K562 (cell line): ENCODE data around the gene CTAG1B. TPM values are rescaled to one million over a fixed set of nuclear protein-coding genes. Genes with fewer than 3 reads are reported as not detected.

Experiments
- ATAC-seq: fragments of 200-7000 bp; cut with Tn5 transposase; 3 replicates; pipeline ENCODE4 v1.9.1; 2020; ENCODE audit warnings: moderate library complexity
- BruUV-seq: library from RNA; stranded (reverse); fragments of 400-500 nt; replicated peaks from 2 replicates; lab custom pipeline; 2021; lab: Mats Ljungman, UMichigan
- CTCF ChIA-PET: fragments of 300-600 bp; formaldehyde crosslinking; extraction: SDS; loops from one replicate; lab custom pipeline; 2021; ENCODE audit warnings: low intra/inter-chr PET ratio; lab: Yijun Ruan, JAX
- POLR2A ChIA-PET: fragments of 300-600, 350-650 bp; sonication (Branson Sonifier 250); formaldehyde crosslinking; extraction: SDS; loops from one replicate; lab custom pipeline; 2021; ENCODE audit warnings: antibody characterized with exemption, inconsistent platforms; lab: Yijun Ruan, JAX
- DNase-seq, 4 experiments: peaks; one replicate each; pipeline versions ENCODE4 v3.0.0 to v3.0.0-alpha.2; 2011 to 2018; ENCODE audit warnings: low spot score in 3 of 4, mixed read lengths in 3 of 4; ENCODE audit errors: extremely low read depth in 1 of 4
- FAIRE-seq: peaks from 2 replicates; lab custom pipeline; 2011; peaks lifted over from hg19 to GRCh38; lab: Jason Lieb, UNC
- H2AFZ ChIP-seq: 2 replicates; pipeline ENCODE4 v1.6.0; 2011; ENCODE audit warnings: low read depth, low read length, control low read depth, inconsistent platforms
- H3K27ac ChIP-seq: fragments of 200-600 bp; 3 replicates; pipeline ENCODE4 v1.8.0; 2011; ENCODE audit warnings: low read depth, mild to moderate bottlenecking, control low read depth, inconsistent platforms, low read length, moderate library complexity, mixed read lengths; ENCODE audit errors: extremely low read depth
- H3K27me3 ChIP-seq, 2 experiments: fragments of 300-600 bp in 1 of 2; 2 replicates in 1 of 2; 3 replicates in 1 of 2; pipeline versions ENCODE4 v1.6.0 to v1.8.0; 2011; ENCODE audit warnings: inconsistent platforms in 2 of 2, low read length in 2 of 2, mild to moderate bottlenecking in 1 of 2, mixed read lengths in 1 of 2, moderate library complexity in 1 of 2; ENCODE audit not compliant: control insufficient read depth in 2 of 2, insufficient read depth in 2 of 2
- H3K36me3 ChIP-seq: fragments of 300-600 bp; 3 replicates; pipeline ENCODE4 v1.8.0; 2011; ENCODE audit warnings: mild to moderate bottlenecking, low read length, inconsistent platforms; ENCODE audit not compliant: control insufficient read depth, insufficient read depth
- H3K4me1 ChIP-seq, 2 experiments: fragments of 200-600 bp in 1 of 2; replicated peaks in 1 of 2; 2 replicates in 1 of 2; 3 replicates in 1 of 2; pipeline versions ENCODE4 v1.5.1 to v1.8.0; 2011; ENCODE audit warnings: inconsistent platforms in 2 of 2, low read length in 2 of 2, mild to moderate bottlenecking in 1 of 2, mixed read lengths in 1 of 2, moderate library complexity in 1 of 2; ENCODE audit not compliant: control insufficient read depth in 2 of 2, insufficient read depth in 2 of 2
- H3K4me2 ChIP-seq: 2 replicates; pipeline ENCODE4 v1.6.1; 2011; ENCODE audit warnings: low read length, control low read depth, inconsistent platforms, mixed read lengths; ENCODE audit not compliant: insufficient read depth
- H3K4me3 ChIP-seq: fragments of 200-600 bp; sonication (generic), shearing (Covaris generic); 2 replicates; pipeline ENCODE4 v1.5.1; 2016; ENCODE audit warnings: control low read depth, inconsistent platforms
- H3K79me2 ChIP-seq: fragments of 200-600 bp; 3 replicates; pipeline ENCODE4 v1.8.0; 2011; ENCODE audit warnings: low read length, inconsistent platforms; ENCODE audit not compliant: control insufficient read depth, insufficient read depth
- H3K9ac ChIP-seq, 2 experiments: 2 replicates each; pipeline versions ENCODE4 v1.6.0 to v1.6.1; 2011; ENCODE audit warnings: low read depth in 2 of 2, low read length in 2 of 2, control low read depth in 1 of 2, inconsistent platforms in 1 of 2, mild to moderate bottlenecking in 1 of 2, mixed read lengths in 1 of 2; ENCODE audit not compliant: insufficient read depth in 1 of 2
- H3K9me1 ChIP-seq: one replicate; pipeline ENCODE4 v1.6.0; 2011; ENCODE audit warnings: inconsistent platforms, mild to moderate bottlenecking, low read length, moderate library complexity; ENCODE audit not compliant: control insufficient read depth, insufficient read depth
- H3K9me3 ChIP-seq: replicated peaks from 2 replicates; pipeline ENCODE4 v1.5.1; 2011; ENCODE audit warnings: low read depth, low read length, inconsistent platforms; ENCODE audit not compliant: control insufficient read depth, insufficient read depth
- H4K20me1 ChIP-seq: replicated peaks from 2 replicates; pipeline ENCODE4 v1.6.1; 2011; ENCODE audit warnings: low read length, inconsistent platforms, mixed read lengths; ENCODE audit not compliant: control insufficient read depth, insufficient read depth
- CEBPG ChIP-seq, 3 experiments: fragments of 200-800 bp in 1 of 3; sonication (Bioruptor generic) in 1 of 3; sonication (generic) in 1 of 3; formaldehyde crosslinking in 1 of 3; IDR thresholded peaks in 2 of 3; conservative IDR thresholded peaks in 1 of 3; 2 replicates each; pipeline versions ENCODE4 v1.6.1 to v1.8.0; 2016 to 2022; ENCODE audit warnings: missing compliant biosample characterization in 2 of 3, missing genetic modification characterization in 2 of 3, mild to moderate bottlenecking in 1 of 3, missing genetic modification reagents in 1 of 3
- CTBP1 ChIP-seq: fragments of 450-650 bp; IDR thresholded peaks from 2 replicates; pipeline ENCODE4 v1.6.1; 2016; ENCODE audit warnings: borderline replicate concordance
- POLR2G ChIP-seq: fragments of 200-400 bp; formaldehyde crosslinking; IDR thresholded peaks from 2 replicates; pipeline ENCODE4 v1.6.1; 2017; ENCODE audit warnings: low read depth, mild to moderate bottlenecking, antibody characterized with exemption, low read length, moderate library complexity
- ZC3H11A ChIP-seq: IDR thresholded peaks from 2 replicates; pipeline ENCODE4 v1.6.1; 2012; ENCODE audit warnings: low read depth, low read length, improper control_type of control experiment
- WGBS: fragments of 100-300 bp; shearing (Covaris generic); methylation state at CpG from one replicate; pipeline ENCODE4 v1.1.6; 2016; ENCODE audit warnings: low coverage, mixed read lengths; ENCODE audit not compliant: insufficient coverage; ENCODE audit errors: missing lambda C conversion rate; 5-methylcytosine and 5-hydroxymethylcytosine counted together
- in situ Hi-C: fragments of 300-500 bp; cut with MboI; formaldehyde crosslinking; loops from 4 replicates; pipeline ENCODE4 v1.15.0; 2018; ENCODE audit warnings: inconsistent platforms, mixed read lengths
- intact Hi-C: fragments of 100-400 bp; cut with micrococcal nuclease; formaldehyde crosslinking; loops from 2 replicates; pipeline ENCODE4 v1.14.2; 2022
- polyA plus RNA-seq, 8 experiments: library from polyadenylated mRNA; depleted of rRNA in 4 of 8; stranded (reverse) in 5 of 8; unstranded in 3 of 8; fragments of >200 nt; fragmentation: Nextera tagmentation in 2 of 8; fragmentation: Illumina TruSeq in 1 of 8; extraction: Ambion mirVana in 2 of 8; extraction: Trizol in 1 of 8; gene quantifications; 2 replicates each; pipeline versions ENCODE4 v1.2.1 to v1.2.3, GENCODE V29; 2011 to 2014; ENCODE audit warnings: inconsistent platforms in 1 of 8, missing spikeins in 1 of 8
- total RNA-seq, 7 experiments: library from RNA; depleted of rRNA in 6 of 7; stranded (reverse); fragments of >200 nt in 6 of 7; fragmentation: Illumina TruSeq in 2 of 7; extraction: Trizol in 2 of 7; gene quantifications; 2 replicates each; pipeline versions ENCODE4 v1.2.1 to v1.2.3, GENCODE V29; 2011 to 2021; ENCODE audit warnings: low replicate concordance in 1 of 7
- TF ChIP-seq, protein P1 (sequence below), 2 experiments: fragments of 450-650 bp; formaldehyde crosslinking in 1 of 2; IDR thresholded peaks; 2 replicates each; pipeline versions ENCODE4 v1.4.0 to v1.6.1; 2014 to 2020; ENCODE audit warnings: mild to moderate bottlenecking in 2 of 2, borderline replicate concordance in 1 of 2, low read depth in 1 of 2
- TF ChIP-seq, protein P2 (sequence below): fragments of 200-400 bp; formaldehyde crosslinking; IDR thresholded peaks from 2 replicates; pipeline ENCODE4 v1.6.1; 2017; ENCODE audit warnings: mild to moderate bottlenecking, low read depth, low read length, moderate library complexity

Gene CTAG1B
- total and polyA plus RNA-seq, 9 of the 15 experiments (the other 6 are each of a cell fraction or from before 2014, with no cell fraction given) = not detected

DNA sequence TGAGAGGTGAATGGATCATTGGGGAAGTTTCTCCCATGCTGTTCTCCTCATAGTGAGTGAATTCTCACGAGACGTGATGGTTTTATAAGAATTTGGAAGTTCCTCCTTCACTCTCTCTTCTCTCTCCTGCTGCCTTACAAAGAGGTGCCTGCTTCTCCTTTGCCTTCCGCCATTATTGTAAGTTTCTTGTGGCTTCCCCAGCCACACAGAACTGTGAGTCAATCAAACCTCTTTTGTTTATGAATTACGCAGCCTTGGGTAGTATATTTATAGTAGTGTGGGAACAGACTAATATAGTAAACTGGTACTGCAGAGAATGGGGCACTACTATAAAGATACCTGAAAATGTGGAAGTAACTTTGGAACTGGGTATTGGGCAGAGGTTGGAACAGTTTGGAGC lies 42.1 kb upstream of the CTAG1B start:
- ChIA-PET POLR2A (no interaction called here), CTCF (no interaction called here)
- Histone ChIP-seq H3K9me3 (no peaks in the 10 kb centered on the region), H3K9me1 (no peaks in the 10 kb centered on the region), H3K9ac (no peak overlapping the region), H3K4me3 (no peak overlapping the region), H3K27me3 (peaks cover 0 to 17% of the 10 kb centered on the region in 2 experiments; a peak in 2 of 5 replicates), H3K27ac (no peak overlapping the region), H3K36me3 (no peaks in the 10 kb centered on the region), H2AFZ (no peak overlapping the region), H3K4me2 (no peak overlapping the region), H4K20me1 (no peaks in the 10 kb centered on the region), H3K4me1 (no peaks in the 10 kb centered on the region), H3K79me2 (no peaks in the 10 kb centered on the region)
- FAIRE-seq = no peak
- in situ Hi-C loops = no loop called here
- BruUV-seq = no TSS peak
- ATAC-seq = no peak
- intact Hi-C loops = no loop called here
- WGBS = 19% methylated on average over 4 of the region's 4 CpGs
- no peak for DNase-seq
- TF ChIP-seq, protein P1, sequence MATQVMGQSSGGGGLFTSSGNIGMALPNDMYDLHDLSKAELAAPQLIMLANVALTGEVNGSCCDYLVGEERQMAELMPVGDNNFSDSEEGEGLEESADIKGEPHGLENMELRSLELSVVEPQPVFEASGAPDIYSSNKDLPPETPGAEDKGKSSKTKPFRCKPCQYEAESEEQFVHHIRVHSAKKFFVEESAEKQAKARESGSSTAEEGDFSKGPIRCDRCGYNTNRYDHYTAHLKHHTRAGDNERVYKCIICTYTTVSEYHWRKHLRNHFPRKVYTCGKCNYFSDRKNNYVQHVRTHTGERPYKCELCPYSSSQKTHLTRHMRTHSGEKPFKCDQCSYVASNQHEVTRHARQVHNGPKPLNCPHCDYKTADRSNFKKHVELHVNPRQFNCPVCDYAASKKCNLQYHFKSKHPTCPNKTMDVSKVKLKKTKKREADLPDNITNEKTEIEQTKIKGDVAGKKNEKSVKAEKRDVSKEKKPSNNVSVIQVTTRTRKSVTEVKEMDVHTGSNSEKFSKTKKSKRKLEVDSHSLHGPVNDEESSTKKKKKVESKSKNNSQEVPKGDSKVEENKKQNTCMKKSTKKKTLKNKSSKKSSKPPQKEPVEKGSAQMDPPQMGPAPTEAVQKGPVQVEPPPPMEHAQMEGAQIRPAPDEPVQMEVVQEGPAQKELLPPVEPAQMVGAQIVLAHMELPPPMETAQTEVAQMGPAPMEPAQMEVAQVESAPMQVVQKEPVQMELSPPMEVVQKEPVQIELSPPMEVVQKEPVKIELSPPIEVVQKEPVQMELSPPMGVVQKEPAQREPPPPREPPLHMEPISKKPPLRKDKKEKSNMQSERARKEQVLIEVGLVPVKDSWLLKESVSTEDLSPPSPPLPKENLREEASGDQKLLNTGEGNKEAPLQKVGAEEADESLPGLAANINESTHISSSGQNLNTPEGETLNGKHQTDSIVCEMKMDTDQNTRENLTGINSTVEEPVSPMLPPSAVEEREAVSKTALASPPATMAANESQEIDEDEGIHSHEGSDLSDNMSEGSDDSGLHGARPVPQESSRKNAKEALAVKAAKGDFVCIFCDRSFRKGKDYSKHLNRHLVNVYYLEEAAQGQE (IDR thresholded peaks at IDR 0.05; ENCODE audit: borderline replicate concordance) = no peak
- TF ChIP-seq, protein P1 (CRISPR knock-in tag; IDR thresholded peaks at IDR 0.05; ENCODE audit: low read depth) = no peak
- TF ChIP-seq, protein P2, sequence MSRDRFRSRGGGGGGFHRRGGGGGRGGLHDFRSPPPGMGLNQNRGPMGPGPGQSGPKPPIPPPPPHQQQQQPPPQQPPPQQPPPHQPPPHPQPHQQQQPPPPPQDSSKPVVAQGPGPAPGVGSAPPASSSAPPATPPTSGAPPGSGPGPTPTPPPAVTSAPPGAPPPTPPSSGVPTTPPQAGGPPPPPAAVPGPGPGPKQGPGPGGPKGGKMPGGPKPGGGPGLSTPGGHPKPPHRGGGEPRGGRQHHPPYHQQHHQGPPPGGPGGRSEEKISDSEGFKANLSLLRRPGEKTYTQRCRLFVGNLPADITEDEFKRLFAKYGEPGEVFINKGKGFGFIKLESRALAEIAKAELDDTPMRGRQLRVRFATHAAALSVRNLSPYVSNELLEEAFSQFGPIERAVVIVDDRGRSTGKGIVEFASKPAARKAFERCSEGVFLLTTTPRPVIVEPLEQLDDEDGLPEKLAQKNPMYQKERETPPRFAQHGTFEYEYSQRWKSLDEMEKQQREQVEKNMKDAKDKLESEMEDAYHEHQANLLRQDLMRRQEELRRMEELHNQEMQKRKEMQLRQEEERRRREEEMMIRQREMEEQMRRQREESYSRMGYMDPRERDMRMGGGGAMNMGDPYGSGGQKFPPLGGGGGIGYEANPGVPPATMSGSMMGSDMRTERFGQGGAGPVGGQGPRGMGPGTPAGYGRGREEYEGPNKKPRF = no peak
- TF ChIP-seq ZC3H11A = no peak
- TF ChIP-seq POLR2G = no peak
- TF ChIP-seq CTBP1 = no peak
- no peak for TF ChIP-seq CEBPG (CRISPR knock-in tag; IDR thresholded peaks at IDR 0.05)
- TF ChIP-seq CEBPG (tag; conservative IDR thresholded peaks at IDR 0.05 in 1 of 2, IDR thresholded peaks at IDR 0.05 in 1 of 2) = no peak
